LNCAP (cell line): Measurements from ENCODE around the gene ZNHIT1.

Experiments
- CTCF ChIP-seq: fragments of 450-650 bp; IDR thresholded peaks from 2 replicates; pipeline ENCODE4 v1.5.1; 2017; ENCODE audit warnings: mild to moderate bottlenecking

The ZNHIT1 gene

DNA sequence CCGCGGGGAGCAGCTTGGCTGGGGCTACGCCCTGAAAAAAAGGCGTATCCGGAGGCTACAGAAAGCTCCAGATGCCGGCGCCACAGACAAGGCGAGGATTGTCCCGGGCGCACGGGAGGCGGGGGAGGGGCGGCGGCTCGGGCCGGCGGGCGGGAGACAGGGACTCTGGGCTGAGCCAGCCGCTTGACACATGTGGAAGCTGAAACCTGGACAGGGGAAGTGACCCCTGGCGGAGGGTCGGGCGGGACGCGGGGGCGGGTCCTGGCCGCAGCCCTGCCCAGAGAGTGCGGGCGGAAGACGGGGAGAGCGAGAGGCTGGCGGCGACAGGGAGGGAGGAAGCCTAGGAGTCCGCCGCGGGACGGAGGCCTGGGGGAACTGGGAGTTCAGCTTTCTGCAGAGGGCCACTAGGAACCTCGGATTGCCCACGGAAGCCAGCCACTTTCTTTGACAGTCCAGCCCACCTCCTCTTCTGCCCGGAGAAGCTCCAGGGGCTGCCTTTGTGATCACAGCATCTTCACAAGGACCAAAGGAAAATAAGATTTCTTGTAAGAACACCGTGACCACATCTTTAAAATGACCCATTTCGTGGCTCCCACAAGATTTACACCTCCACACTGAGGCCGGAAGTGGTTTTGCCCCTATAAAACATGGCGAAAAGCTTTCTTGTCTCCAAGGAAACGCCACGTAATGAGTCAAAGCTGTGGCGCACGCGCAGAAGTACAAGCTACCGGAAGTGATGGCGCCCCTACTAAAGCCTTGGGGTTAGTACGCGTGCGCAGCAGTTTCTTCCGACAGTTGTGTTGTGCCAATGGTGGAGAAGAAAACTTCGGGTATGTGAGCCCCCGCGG lies at the start of gene ZNHIT1, which contains the start of gene PLOD3:
TSS of gene ZNHIT1 (plus strand) at position 778 of the 848 bp plus-strand sequence. CDS start at position 809, 31 bp downstream.
TSS of gene PLOD3 (minus strand) at position 194 of the 848 bp plus-strand sequence. CDS start 307 bp downstream, outside the sequence.
- no peak for TF ChIP-seq CTCF

DNA sequence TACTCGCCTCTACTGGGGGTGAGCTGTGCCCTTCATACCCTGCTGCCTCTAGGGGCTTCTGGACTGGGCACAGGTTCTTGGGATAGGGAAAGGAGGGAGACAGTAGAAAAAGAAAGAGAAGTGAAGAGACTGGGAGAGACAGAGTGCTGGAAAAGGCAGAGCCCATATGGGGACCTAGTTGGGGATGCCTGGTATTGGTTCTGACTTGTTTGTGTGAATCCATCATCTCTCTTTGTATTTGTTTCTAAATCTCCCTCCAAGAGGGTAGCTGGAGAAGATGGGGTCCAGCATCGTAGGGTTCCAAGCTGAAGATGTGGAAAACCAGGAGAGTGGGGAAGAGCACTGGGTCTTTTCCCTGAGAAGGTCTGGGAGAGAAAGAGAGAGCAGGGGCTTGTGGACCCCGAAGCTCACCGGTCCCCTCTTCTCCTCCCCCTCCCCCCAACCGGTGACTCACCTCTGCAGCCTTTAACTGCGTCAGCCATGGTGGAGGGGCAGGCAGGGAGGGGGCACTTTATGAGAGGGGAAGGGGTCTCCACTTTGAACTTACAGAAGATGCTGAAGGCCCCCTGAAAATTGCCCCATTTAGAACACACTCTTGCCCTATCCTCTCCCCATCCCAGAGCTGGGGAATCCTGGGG lies 49.4 kb upstream of the ZNHIT1 start:
- no peak for TF ChIP-seq CTCF

DNA sequence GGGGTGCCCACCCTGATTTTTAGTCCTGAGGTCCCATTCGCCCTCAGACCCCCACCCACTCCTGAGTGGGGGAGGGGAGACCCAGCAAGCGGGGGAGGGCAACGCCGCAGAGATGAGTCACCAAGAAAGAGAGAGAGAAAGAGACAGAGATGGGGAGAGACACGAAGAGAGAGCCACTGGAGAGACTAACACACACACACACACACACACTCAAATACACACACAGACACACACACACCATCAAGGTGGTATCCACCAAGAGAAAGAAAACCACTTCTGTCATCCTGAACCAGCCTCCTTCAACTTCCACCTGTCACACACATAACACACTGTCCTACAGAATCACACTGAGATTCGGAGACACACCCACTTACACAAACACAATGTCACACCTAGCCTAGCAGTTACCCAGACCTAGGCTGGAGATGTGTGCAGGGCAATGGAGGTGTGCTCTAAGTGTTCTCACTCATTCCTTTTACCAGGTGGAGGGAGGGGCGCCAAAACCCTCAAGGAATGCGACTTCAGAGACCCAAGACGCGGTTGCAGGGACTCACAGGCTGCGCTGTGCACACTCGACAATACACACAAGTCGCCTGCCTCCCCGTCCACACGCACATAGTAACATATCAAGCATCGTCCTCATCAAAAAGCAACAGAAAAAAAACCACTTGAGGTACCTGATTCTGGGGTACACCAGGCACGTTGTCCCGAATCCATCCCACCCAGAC lies 48.7 kb upstream of the ZNHIT1 start:
- no peak for TF ChIP-seq CTCF

- TF ChIP-seq CTCF: peak; percentile 97
Measured at GRCh38 chr7:101169838-101170551, 48.0 kb upstream of the ZNHIT1 start.

DNA sequence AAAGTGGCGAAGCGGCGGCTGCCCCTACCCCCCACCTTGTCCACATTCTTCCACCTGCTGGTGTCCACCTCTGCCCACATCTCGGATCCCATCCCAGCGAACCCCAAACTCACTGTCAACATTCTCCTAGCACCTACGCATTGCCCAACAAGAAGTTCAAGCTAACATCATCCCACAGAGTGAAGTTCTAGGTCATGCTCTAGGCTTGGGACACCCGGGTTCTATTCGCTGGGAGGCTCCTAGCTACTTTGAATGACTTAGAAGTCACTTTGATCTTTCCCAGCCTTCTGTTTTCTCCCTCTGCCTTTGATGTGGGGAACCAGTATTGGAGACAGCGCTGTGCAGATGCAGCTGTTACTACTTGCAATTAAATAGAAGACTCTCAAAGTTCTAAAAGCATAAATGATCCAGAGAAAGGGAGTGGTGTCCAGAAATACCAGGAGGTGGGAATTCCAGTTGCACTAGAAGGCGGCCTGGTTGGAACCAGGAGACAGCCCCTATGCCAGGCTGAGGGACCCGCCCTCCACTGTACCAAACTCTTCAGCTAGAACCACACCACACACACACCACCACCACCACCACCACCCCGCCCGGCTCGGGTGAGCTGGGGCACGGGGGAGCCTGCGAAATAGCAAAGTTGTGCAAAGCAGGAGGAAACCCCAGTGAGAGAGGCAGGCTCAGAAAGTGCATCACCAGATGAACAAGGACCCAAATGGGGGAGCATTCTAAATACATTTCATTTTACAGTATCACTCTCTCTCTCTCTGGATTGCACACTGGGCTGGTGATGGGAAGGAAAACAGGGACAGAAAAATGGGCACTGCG lies 47.1 kb upstream of the ZNHIT1 start:
- TF ChIP-seq CTCF: no peak

DNA sequence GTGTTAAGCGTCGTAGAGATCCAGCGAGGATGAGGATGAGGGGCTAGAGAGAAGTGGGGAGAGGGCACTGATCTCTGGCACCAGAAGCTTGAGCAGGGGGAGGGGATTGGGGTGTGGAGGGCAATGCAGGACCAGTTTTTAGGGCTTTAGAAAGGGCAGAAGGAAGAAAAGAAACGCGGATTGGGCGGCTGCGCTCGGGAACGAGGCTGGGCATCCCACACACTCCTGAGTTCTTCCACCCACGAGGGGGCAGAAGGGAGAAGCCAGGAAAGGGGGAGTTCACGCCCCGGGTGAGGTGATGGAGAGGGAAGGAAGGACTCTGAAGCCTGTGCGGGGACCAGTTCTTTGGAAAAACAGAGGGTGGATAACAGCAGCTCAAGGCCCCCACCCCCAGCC lies 46.5 kb upstream of the ZNHIT1 start:
- peak; percentile 19; the same call in 1 of the 2 replicates for TF ChIP-seq CTCF
